GM18517 (cell line): ENCODE data around the gene MX1.

Experiments used
- ATAC-seq: cut with Tn5 transposase; IDR thresholded peaks from one replicate; pipeline ENCODE4 v1.9.1; 2021; ENCODE audit warnings: mild to moderate bottlenecking, moderate library complexity; ENCODE audit not compliant: unreplicated experiment

The MX1 gene

GRCh38 chr21:41431788-41432548 lies 5.9 kb downstream of the MX1 start:
- ATAC-seq = peak; percentile 61

GRCh38 chr21:41432562-41433460 lies 6.8 kb downstream of the MX1 start:
- no peak for ATAC-seq

- ATAC-seq = no peak
Measured at GRCh38 chr21:41433566-41433965, 7.5 kb downstream of the MX1 start.

- ATAC-seq = no peak
Measured at GRCh38 chr21:41435706-41436105, 9.7 kb downstream of the MX1 start.

- ATAC-seq = no peak
Measured at GRCh38 chr21:41437729-41438128, 11.7 kb downstream of the MX1 start.

- no peak for ATAC-seq
Measured at GRCh38 chr21:41438425-41439113, 12.5 kb downstream of the MX1 start.

GRCh38 chr21:41439248-41439647 lies 13.2 kb downstream of the MX1 start:
- no peak for ATAC-seq

- ATAC-seq = no peak
Measured at GRCh38 chr21:41441546-41441945, 15.5 kb downstream of the MX1 start.

- ATAC-seq = no peak
Measured at GRCh38 chr21:41442481-41443186, 16.6 kb downstream of the MX1 start.

- no peak for ATAC-seq
Measured at GRCh38 chr21:41443562-41443961, 17.5 kb downstream of the MX1 start.

GRCh38 chr21:41444703-41445464 lies 18.8 kb downstream of the MX1 start:
- no peak for ATAC-seq

GRCh38 chr21:41445465-41445862 lies 19.4 kb downstream of the MX1 start:
- ATAC-seq = no peak

GRCh38 chr21:41446586-41446985 lies 20.5 kb downstream of the MX1 start:
- no peak for ATAC-seq

- ATAC-seq = no peak
Measured at GRCh38 chr21:41447356-41447755, 21.3 kb downstream of the MX1 start.

- ATAC-seq = no peak
Measured at GRCh38 chr21:41449613-41450012, 23.6 kb downstream of the MX1 start.

- no peak for ATAC-seq
Measured at GRCh38 chr21:41451753-41452676, 26.0 kb downstream of the MX1 start.

GRCh38 chr21:41453198-41453597 lies 27.2 kb downstream of the MX1 start:
- no peak for ATAC-seq

GRCh38 chr21:41453761-41454160 lies 27.7 kb downstream of the MX1 start:
- ATAC-seq = no peak

GRCh38 chr21:41458121-41458520 lies 32.1 kb downstream of the MX1 start:
- ATAC-seq = no peak
